A673 (cell line): Measurements from ENCODE around the gene EXOC3L4.

ENCODE experiments used
- EZH2 ChIP-seq: fragments of 200-600 bp; sonication (generic); IDR thresholded peaks from 2 replicates; pipeline ENCODE4 v1.6.1; 2017; ENCODE audit warnings: borderline replicate concordance, low read depth, mild to moderate bottlenecking, mixed read lengths, antibody characterized with exemption, low read length; ENCODE audit not compliant: poor library complexity, severe bottlenecking
- TF ChIP-seq, protein P1 (sequence below): fragments of 300-800, 200-600 bp; sonication (generic); conservative IDR thresholded peaks from 2 replicates; pipeline ENCODE4 v1.5.1; 2017; ENCODE audit warnings: low read depth, mild to moderate bottlenecking, antibody characterized with exemption, low read length, moderate library complexity, mixed read lengths

DNA sequence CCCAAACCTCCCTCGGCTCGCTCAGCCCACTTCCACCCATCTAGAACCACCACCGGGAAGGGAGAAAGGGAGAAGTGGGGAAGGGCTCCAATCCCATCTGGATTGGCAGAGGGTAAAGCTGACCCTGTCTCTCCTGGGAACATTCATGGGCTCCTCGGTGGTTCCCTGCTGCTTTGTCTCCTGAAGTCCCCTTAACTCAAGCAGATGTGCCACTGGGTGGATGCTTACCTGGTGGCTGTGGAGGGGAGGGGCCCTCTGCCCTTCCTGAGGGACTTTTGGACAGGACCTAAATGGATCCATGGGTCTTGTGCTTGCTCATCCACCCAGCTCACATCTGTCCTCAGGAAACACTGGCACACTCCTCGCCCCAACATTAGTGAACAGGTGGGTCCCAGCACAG lies 35.0 kb upstream of the EXOC3L4 start:
- TF ChIP-seq, protein P1, sequence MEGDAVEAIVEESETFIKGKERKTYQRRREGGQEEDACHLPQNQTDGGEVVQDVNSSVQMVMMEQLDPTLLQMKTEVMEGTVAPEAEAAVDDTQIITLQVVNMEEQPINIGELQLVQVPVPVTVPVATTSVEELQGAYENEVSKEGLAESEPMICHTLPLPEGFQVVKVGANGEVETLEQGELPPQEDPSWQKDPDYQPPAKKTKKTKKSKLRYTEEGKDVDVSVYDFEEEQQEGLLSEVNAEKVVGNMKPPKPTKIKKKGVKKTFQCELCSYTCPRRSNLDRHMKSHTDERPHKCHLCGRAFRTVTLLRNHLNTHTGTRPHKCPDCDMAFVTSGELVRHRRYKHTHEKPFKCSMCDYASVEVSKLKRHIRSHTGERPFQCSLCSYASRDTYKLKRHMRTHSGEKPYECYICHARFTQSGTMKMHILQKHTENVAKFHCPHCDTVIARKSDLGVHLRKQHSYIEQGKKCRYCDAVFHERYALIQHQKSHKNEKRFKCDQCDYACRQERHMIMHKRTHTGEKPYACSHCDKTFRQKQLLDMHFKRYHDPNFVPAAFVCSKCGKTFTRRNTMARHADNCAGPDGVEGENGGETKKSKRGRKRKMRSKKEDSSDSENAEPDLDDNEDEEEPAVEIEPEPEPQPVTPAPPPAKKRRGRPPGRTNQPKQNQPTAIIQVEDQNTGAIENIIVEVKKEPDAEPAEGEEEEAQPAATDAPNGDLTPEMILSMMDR = no peak
- TF ChIP-seq EZH2 = no peak
